ENCODE data around the gene PDZD2.

DNA sequence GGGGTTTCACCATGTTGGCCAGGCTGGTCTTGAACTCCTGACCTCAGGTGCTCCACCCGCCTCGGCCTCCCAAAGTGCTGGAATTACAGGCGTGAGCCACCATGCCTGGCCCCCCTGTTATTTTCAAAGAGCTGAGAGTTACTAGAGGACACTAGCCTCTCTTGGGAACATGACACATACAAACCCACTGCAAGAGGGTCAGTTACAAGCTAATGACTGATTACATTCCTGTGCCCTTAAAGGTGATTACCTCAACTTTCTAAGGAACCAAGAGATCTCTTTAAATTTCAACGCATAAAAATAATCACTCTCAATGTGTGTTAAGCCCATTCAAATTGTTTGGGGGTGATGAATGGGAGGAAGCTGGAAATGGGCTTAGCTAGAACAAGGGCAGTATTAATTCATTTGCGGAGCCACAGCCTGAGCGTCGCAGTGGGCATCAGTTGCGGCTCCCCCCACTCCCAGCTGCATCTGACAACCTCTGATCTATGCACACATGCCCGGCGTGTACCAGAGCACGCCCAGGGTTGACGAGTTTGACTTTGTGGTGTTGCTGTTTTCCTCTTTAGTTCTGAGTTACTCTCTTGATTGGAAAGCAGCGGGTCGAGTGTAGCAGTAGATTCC is 388.3 kb downstream of the PDZD2 start:
- TF ChIP-seq, protein P1, sequence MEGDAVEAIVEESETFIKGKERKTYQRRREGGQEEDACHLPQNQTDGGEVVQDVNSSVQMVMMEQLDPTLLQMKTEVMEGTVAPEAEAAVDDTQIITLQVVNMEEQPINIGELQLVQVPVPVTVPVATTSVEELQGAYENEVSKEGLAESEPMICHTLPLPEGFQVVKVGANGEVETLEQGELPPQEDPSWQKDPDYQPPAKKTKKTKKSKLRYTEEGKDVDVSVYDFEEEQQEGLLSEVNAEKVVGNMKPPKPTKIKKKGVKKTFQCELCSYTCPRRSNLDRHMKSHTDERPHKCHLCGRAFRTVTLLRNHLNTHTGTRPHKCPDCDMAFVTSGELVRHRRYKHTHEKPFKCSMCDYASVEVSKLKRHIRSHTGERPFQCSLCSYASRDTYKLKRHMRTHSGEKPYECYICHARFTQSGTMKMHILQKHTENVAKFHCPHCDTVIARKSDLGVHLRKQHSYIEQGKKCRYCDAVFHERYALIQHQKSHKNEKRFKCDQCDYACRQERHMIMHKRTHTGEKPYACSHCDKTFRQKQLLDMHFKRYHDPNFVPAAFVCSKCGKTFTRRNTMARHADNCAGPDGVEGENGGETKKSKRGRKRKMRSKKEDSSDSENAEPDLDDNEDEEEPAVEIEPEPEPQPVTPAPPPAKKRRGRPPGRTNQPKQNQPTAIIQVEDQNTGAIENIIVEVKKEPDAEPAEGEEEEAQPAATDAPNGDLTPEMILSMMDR (IDR thresholded peaks at IDR 0.05; ENCODE audit: low read depth, low read length, poor library complexity, severe bottlenecking), result no peak
- TF ChIP-seq EZH2phosphoT487 (IDR thresholded peaks at IDR 0.05; ENCODE audit: borderline replicate concordance, low read length), result no peak

Measured in DOHH2 (cell line).